ENCODE measurements around the gene UBE2D2.

The UBE2D2 gene

DNA sequence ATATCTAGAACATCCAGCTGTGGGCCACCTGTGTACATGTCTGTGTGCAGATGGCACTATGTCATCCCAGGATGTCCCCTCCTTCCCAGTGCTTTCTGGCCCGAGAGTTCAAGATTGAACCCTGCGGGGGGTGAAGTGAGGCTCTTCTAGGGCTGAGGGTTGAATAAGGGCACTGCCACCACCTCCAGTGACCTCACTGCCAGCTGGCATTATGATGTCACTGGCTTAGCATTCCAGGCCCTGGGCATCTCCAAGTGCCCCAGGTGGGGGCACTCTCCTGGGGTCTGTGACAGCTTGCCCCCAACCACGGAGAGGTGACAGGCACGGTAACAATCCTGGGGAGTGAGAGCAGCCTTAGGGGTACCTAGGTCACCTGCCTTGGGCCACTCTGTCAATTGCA lies 114.1 kb downstream of the UBE2D2 start:
- TF ChIP-seq, protein P1, sequence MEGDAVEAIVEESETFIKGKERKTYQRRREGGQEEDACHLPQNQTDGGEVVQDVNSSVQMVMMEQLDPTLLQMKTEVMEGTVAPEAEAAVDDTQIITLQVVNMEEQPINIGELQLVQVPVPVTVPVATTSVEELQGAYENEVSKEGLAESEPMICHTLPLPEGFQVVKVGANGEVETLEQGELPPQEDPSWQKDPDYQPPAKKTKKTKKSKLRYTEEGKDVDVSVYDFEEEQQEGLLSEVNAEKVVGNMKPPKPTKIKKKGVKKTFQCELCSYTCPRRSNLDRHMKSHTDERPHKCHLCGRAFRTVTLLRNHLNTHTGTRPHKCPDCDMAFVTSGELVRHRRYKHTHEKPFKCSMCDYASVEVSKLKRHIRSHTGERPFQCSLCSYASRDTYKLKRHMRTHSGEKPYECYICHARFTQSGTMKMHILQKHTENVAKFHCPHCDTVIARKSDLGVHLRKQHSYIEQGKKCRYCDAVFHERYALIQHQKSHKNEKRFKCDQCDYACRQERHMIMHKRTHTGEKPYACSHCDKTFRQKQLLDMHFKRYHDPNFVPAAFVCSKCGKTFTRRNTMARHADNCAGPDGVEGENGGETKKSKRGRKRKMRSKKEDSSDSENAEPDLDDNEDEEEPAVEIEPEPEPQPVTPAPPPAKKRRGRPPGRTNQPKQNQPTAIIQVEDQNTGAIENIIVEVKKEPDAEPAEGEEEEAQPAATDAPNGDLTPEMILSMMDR (conservative IDR thresholded peaks at IDR 0.05), result no peak
- no peak overlapping the region for H3K27ac ChIP-seq

DNA sequence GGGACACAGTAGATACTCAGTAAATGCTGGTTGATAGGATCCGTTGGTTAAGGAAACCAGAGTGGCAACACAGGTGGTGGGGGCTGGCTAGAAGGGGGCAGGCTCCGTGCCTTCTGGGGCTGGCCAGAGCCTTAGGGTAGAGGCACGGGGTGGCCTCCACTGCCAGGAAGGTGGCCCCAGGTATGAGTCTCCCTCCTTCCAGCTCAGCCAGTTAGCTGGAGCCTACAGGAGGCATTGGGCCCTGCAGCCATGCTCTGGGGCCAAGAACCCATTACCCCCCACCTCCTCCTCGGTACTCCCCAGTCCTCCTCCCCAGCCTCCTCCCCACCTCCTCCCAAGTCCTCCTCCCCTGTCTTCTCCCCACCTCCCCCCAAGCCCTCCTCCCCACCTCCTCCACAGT lies 114.7 kb downstream of the UBE2D2 start:
- TF ChIP-seq, protein P1 (conservative IDR thresholded peaks at IDR 0.05), result no peak
- no peak overlapping the region for H3K27ac ChIP-seq

DNA sequence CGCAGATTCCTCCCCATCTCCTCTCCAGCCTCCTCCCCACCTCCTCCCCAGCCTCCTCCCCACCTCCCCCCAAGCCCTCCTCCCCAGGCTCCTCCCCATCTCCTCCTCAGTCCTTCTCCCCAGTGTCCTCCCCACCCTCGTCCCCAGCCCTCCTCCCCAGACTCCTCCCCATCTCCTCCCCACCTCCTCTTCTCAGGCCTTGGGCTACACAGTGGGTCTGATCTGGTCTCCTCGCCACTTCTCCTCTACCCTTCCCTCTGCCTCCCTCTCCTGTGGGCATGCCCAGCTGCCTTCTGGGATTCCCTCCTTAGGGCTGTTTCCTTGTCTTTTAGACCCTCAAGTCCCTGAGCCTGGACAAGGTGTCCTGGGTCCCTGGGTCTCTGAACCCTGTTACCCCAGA lies 115.3 kb downstream of the UBE2D2 start:
- TF ChIP-seq, protein P1 (conservative IDR thresholded peaks at IDR 0.05), result no peak
- H3K27ac ChIP-seq, result no peak overlapping the region

DNA sequence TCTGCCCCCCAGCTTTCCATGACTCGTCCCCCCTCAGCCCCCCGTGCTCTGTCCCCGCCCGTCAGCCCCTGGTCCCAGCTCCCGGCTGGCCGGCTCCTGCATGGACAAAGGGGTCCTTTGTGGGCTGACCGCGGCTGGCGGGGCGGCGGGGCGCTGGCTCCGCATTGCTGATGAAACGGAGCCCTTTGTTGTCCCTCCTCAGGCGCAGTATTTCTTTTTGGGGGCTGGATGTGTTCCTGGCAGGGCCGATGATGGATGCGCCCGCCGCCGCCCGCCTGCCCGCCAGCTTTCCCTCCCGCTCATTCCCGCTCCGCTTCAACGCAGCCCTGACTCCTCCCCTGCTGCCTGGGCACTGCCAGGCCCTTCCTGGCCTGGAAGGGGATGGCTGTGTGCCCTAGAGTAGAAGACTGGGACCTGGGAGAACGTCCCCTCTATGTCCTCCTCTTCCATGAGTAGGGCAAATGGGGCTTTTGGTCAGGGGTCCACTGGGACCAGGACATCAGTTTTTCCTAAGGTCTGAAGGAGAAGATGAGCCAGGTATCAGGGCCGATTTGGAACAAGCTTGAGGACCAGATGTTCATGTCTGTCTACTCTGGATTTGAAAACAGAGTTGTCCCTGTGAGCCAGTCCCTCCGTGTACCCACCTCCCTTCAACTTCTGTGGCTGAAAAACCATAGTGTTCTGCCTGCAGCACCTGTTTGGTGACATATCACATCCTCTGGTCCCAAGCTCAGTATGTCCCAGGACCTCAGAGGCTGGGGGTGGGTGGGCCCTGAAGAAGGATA lies 116.0 kb downstream of the UBE2D2 start:
- H3K27ac ChIP-seq, result no peak overlapping the region
- TF ChIP-seq, protein P1 (conservative IDR thresholded peaks at IDR 0.05), result no peak

Measured in VCaP (cell line).